Neural progenitor cell (in vitro differentiated cells): ENCODE measurements around the gene RCL1. TPM values are rescaled to one million over a fixed set of nuclear protein-coding genes. Genes with fewer than 3 reads are reported as not detected.

Experiments
- DNase-seq: peaks from one replicate; pipeline ENCODE4 v3.0.0-alpha.2; 2016; ENCODE audit warnings: low spot score
- H2AFZ ChIP-seq: fragments of 200-600 bp; sonication (generic); replicated peaks from 2 replicates; pipeline ENCODE4 v1.6.1; 2016; ENCODE audit warnings: antibody characterized with exemption
- H3F3A ChIP-seq: fragments of 200-600 bp; sonication (generic); 2 replicates; pipeline ENCODE4 v1.6.1; 2016; ENCODE audit warnings: antibody characterized with exemption, low read depth
- H3K27ac ChIP-seq: fragments of 200-600 bp; sonication (generic); 2 replicates; pipeline ENCODE4 v1.5.1; 2016; ENCODE audit warnings: mild to moderate bottlenecking
- H3K27me3 ChIP-seq: fragments of 200-600 bp; sonication (generic); 2 replicates; pipeline ENCODE4 v1.6.1; 2016; ENCODE audit warnings: mild to moderate bottlenecking, moderate library complexity
- H3K36me3 ChIP-seq: fragments of 200-600 bp; sonication (generic); 2 replicates; pipeline ENCODE4 v1.5.1; 2016
- H3K4me1 ChIP-seq: fragments of 200-600 bp; sonication (generic); 2 replicates; pipeline ENCODE4 v1.6.1; 2016; ENCODE audit warnings: mixed run types
- H3K4me2 ChIP-seq: fragments of 200-600 bp; sonication (generic); 2 replicates; pipeline ENCODE4 v1.6.1; 2016
- H3K4me3 ChIP-seq: fragments of 200-600 bp; sonication (generic); 2 replicates; pipeline ENCODE4 v1.5.1; 2016
- H3K79me2 ChIP-seq: fragments of 200-600 bp; sonication (generic); 2 replicates; pipeline ENCODE4 v1.6.1; 2016; ENCODE audit warnings: low read depth
- H3K9ac ChIP-seq: fragments of 200-600 bp; sonication (generic); 2 replicates; pipeline ENCODE4 v1.6.1; 2016
- H3K9me3 ChIP-seq: fragments of 200-600 bp; sonication (generic); 2 replicates; pipeline ENCODE4 v1.5.1; 2016; ENCODE audit warnings: low read depth
- H4K20me1 ChIP-seq: fragments of 200-600 bp; sonication (generic); 2 replicates; pipeline ENCODE4 v1.6.1; 2016; ENCODE audit warnings: low read depth
- H3K27ac Mint-ChIP-seq: 3 replicates; pipeline ENCODE4 v1.8.0; 2021; ENCODE audit warnings: mixed read lengths
- H3K27me3 Mint-ChIP-seq: 2 replicates; pipeline ENCODE4 v1.8.0; 2022; ENCODE audit warnings: low read depth, mild to moderate bottlenecking, inconsistent platforms, moderate library complexity, mixed read lengths; ENCODE audit not compliant: insufficient read depth
- H3K36me3 Mint-ChIP-seq: 3 replicates; pipeline ENCODE4 v1.8.0; 2021; ENCODE audit warnings: mixed read lengths
- H3K4me1 Mint-ChIP-seq: 3 replicates; pipeline ENCODE4 v1.8.0; 2021; ENCODE audit warnings: mixed read lengths
- H3K4me3 Mint-ChIP-seq: 3 replicates; pipeline ENCODE4 v1.8.0; 2021; ENCODE audit warnings: mild to moderate bottlenecking, moderate library complexity, mixed read lengths
- H3K9me3 Mint-ChIP-seq: 3 replicates; pipeline ENCODE4 v1.8.0; 2020; ENCODE audit warnings: mixed read lengths
- CTCF ChIP-seq: fragments of 200-600 bp; sonication (generic); IDR thresholded peaks from 2 replicates; pipeline ENCODE4 v1.5.1; 2017; ENCODE audit warnings: antibody characterized with exemption, mild to moderate bottlenecking
- EZH2 ChIP-seq: fragments of 200-600 bp; sonication (generic); IDR thresholded peaks from 2 replicates; pipeline ENCODE4 v1.6.1; 2017; ENCODE audit warnings: antibody characterized with exemption, mild to moderate bottlenecking, moderate library complexity
- EZH2phosphoT487 ChIP-seq: fragments of 200-600 bp; sonication (generic); IDR thresholded peaks from 2 replicates; pipeline ENCODE4 v1.6.1; 2017; ENCODE audit warnings: antibody characterized with exemption
- total RNA-seq: library from RNA; depleted of rRNA; stranded (reverse); fragments of >200 nt; gene quantifications from 2 replicates; pipeline ENCODE4 v1.2.3, GENCODE V29; 2015; ENCODE audit warnings: low replicate concordance

Gene RCL1
- total RNA-seq, 1 donor from 2014 or later = 17.9 TPM

- Histone ChIP-seq H3K79me2 (no peaks in the 10 kb centered on the region), H3K9me3 (no peaks in the 10 kb centered on the region), H3K27me3 (no peaks in the 10 kb centered on the region), H3K9ac (no peak overlapping the region), H3K36me3 (no peaks in the 10 kb centered on the region), H3K27ac (no peak overlapping the region), H3K4me2 (no peak overlapping the region), H3F3A (no peaks in the 10 kb centered on the region), H2AFZ (no peak overlapping the region), H3K4me3 (no peak overlapping the region), H3K4me1 (no peaks in the 10 kb centered on the region), H4K20me1 (no peaks in the 10 kb centered on the region)
- Mint-ChIP-seq H3K36me3 (peaks cover 10% of the 10 kb centered on the region), H3K4me3 (no peak overlapping the region), H3K27me3 (peaks cover 3% of the 10 kb centered on the region), H3K27ac (no peak overlapping the region), H3K9me3 (no peaks in the 10 kb centered on the region), H3K4me1 (no peaks in the 10 kb centered on the region)
- TF ChIP-seq EZH2 = no peak
- no peak for TF ChIP-seq CTCF
- no peak for TF ChIP-seq EZH2phosphoT487
- no peak for DNase-seq
Measured at GRCh38 chr9:4833781-4834560, 41.2 kb downstream of the RCL1 start.

- Histone ChIP-seq H3K79me2 (no peaks in the 10 kb centered on the region), H3K27me3 (no peaks in the 10 kb centered on the region), H3K9ac (no peak overlapping the region), H3K27ac (no peak overlapping the region), H3K9me3 (no peaks in the 10 kb centered on the region), H3K4me2 (no peak overlapping the region), H3F3A (no peaks in the 10 kb centered on the region), H2AFZ (no peak overlapping the region), H4K20me1 (no peaks in the 10 kb centered on the region), H3K4me3 (no peak overlapping the region), H3K4me1 (no peaks in the 10 kb centered on the region), H3K36me3 (no peaks in the 10 kb centered on the region)
- TF ChIP-seq EZH2 = no peak
- TF ChIP-seq EZH2phosphoT487 = no peak
- no peak for TF ChIP-seq CTCF
- Mint-ChIP-seq H3K4me1 (no peaks in the 10 kb centered on the region), H3K9me3 (no peaks in the 10 kb centered on the region), H3K36me3 (peaks cover 14% of the 10 kb centered on the region), H3K27me3 (peaks cover 3% of the 10 kb centered on the region), H3K27ac (peak overlapping the region; percentile 74), H3K4me3 (no peak overlapping the region)
- DNase-seq = no peak
Measured at GRCh38 chr9:4836676-4837075, 43.9 kb downstream of the RCL1 start.

- DNase-seq = no peak
- H2AFZ ChIP-seq = no peak overlapping the region
- H3K9me3 ChIP-seq = no peaks in the 10 kb centered on the region
- H4K20me1 ChIP-seq = no peaks in the 10 kb centered on the region
- Mint-ChIP-seq H3K4me3 (no peak overlapping the region), H3K4me1 (no peaks in the 10 kb centered on the region), H3K27ac (no peak overlapping the region), H3K36me3 (peaks cover 15% of the 10 kb centered on the region), H3K9me3 (no peaks in the 10 kb centered on the region), H3K27me3 (peaks cover 3% of the 10 kb centered on the region)
- H3K4me1 ChIP-seq = no peaks in the 10 kb centered on the region
- no peaks in the 10 kb centered on the region for H3K79me2 ChIP-seq
- no peak overlapping the region for H3K4me3 ChIP-seq
- no peak overlapping the region for H3K9ac ChIP-seq
- no peaks in the 10 kb centered on the region for H3K27me3 ChIP-seq
- TF ChIP-seq CTCF = no peak
- no peak for TF ChIP-seq EZH2phosphoT487
- TF ChIP-seq EZH2 = no peak
- no peak overlapping the region for H3K4me2 ChIP-seq
- H3K27ac ChIP-seq = no peak overlapping the region
- no peaks in the 10 kb centered on the region for H3K36me3 ChIP-seq
- H3F3A ChIP-seq = no peaks in the 10 kb centered on the region
Measured at GRCh38 chr9:4837261-4838188, 44.8 kb downstream of the RCL1 start.
